Neural progenitor cell (in vitro differentiated cells): ENCODE results near the gene TMUB1. TPM values are rescaled to one million over a fixed set of nuclear protein-coding genes. Genes with fewer than 3 reads are reported as not detected.

Source experiments
- DNase-seq: peaks from one replicate; pipeline ENCODE4 v3.0.0-alpha.2; 2016; ENCODE audit warnings: low spot score
- H2AFZ ChIP-seq: fragments of 200-600 bp; sonication (generic); replicated peaks from 2 replicates; pipeline ENCODE4 v1.6.1; 2016; ENCODE audit warnings: antibody characterized with exemption
- H3F3A ChIP-seq: fragments of 200-600 bp; sonication (generic); 2 replicates; pipeline ENCODE4 v1.6.1; 2016; ENCODE audit warnings: antibody characterized with exemption, low read depth
- H3K27ac ChIP-seq: fragments of 200-600 bp; sonication (generic); 2 replicates; pipeline ENCODE4 v1.5.1; 2016; ENCODE audit warnings: mild to moderate bottlenecking
- H3K27me3 ChIP-seq: fragments of 200-600 bp; sonication (generic); 2 replicates; pipeline ENCODE4 v1.6.1; 2016; ENCODE audit warnings: mild to moderate bottlenecking, moderate library complexity
- H3K36me3 ChIP-seq: fragments of 200-600 bp; sonication (generic); 2 replicates; pipeline ENCODE4 v1.5.1; 2016
- H3K4me1 ChIP-seq: fragments of 200-600 bp; sonication (generic); 2 replicates; pipeline ENCODE4 v1.6.1; 2016; ENCODE audit warnings: mixed run types
- H3K4me2 ChIP-seq: fragments of 200-600 bp; sonication (generic); 2 replicates; pipeline ENCODE4 v1.6.1; 2016
- H3K4me3 ChIP-seq: fragments of 200-600 bp; sonication (generic); 2 replicates; pipeline ENCODE4 v1.5.1; 2016
- H3K79me2 ChIP-seq: fragments of 200-600 bp; sonication (generic); 2 replicates; pipeline ENCODE4 v1.6.1; 2016; ENCODE audit warnings: low read depth
- H3K9ac ChIP-seq: fragments of 200-600 bp; sonication (generic); 2 replicates; pipeline ENCODE4 v1.6.1; 2016
- H3K9me3 ChIP-seq: fragments of 200-600 bp; sonication (generic); 2 replicates; pipeline ENCODE4 v1.5.1; 2016; ENCODE audit warnings: low read depth
- H4K20me1 ChIP-seq: fragments of 200-600 bp; sonication (generic); 2 replicates; pipeline ENCODE4 v1.6.1; 2016; ENCODE audit warnings: low read depth
- H3K27ac Mint-ChIP-seq: 3 replicates; pipeline ENCODE4 v1.8.0; 2021; ENCODE audit warnings: mixed read lengths
- H3K27me3 Mint-ChIP-seq: 2 replicates; pipeline ENCODE4 v1.8.0; 2022; ENCODE audit warnings: low read depth, mild to moderate bottlenecking, inconsistent platforms, moderate library complexity, mixed read lengths; ENCODE audit not compliant: insufficient read depth
- H3K36me3 Mint-ChIP-seq: 3 replicates; pipeline ENCODE4 v1.8.0; 2021; ENCODE audit warnings: mixed read lengths
- H3K4me1 Mint-ChIP-seq: 3 replicates; pipeline ENCODE4 v1.8.0; 2021; ENCODE audit warnings: mixed read lengths
- H3K4me3 Mint-ChIP-seq: 3 replicates; pipeline ENCODE4 v1.8.0; 2021; ENCODE audit warnings: mild to moderate bottlenecking, moderate library complexity, mixed read lengths
- H3K9me3 Mint-ChIP-seq: 3 replicates; pipeline ENCODE4 v1.8.0; 2020; ENCODE audit warnings: mixed read lengths
- EZH2 ChIP-seq: fragments of 200-600 bp; sonication (generic); IDR thresholded peaks from 2 replicates; pipeline ENCODE4 v1.6.1; 2017; ENCODE audit warnings: antibody characterized with exemption, mild to moderate bottlenecking, moderate library complexity
- EZH2phosphoT487 ChIP-seq: fragments of 200-600 bp; sonication (generic); IDR thresholded peaks from 2 replicates; pipeline ENCODE4 v1.6.1; 2017; ENCODE audit warnings: antibody characterized with exemption
- total RNA-seq: library from RNA; depleted of rRNA; stranded (reverse); fragments of >200 nt; gene quantifications from 2 replicates; pipeline ENCODE4 v1.2.3, GENCODE V29; 2015; ENCODE audit warnings: low replicate concordance
- TF ChIP-seq, protein P1 (sequence below): fragments of 200-600 bp; sonication (generic); IDR thresholded peaks from 2 replicates; pipeline ENCODE4 v1.5.1; 2017; ENCODE audit warnings: antibody characterized with exemption, mild to moderate bottlenecking

The TMUB1 gene
- total RNA-seq, 1 donor from 2014 or later = 6.0 TPM

DNA sequence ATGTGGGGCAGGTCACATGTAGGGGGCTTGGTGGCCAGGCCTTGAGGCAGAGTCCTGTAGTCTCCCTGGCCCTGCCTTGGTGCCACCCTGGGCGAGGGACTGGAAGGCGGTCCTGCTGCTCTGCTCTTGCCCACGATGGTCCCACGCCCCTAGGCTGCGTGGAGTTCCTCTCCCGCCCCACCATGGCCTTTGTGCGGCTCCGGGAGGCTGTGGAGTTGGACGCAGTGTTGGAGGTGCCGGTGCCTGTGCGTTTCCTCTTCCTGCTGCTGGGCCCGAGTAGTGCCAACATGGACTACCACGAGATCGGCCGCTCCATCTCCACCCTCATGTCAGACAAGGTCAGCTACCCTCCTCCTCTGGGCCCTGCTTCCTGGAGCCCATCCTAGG lies 12.7 kb downstream of the TMUB1 start:
- Histone ChIP-seq H3K4me2 (no peak overlapping the region), H3K9ac (no peak overlapping the region), H3K36me3 (no peaks in the 10 kb centered on the region), H3K4me1 (no peaks in the 10 kb centered on the region), H3F3A (no peaks in the 10 kb centered on the region), H3K4me3 (no peak overlapping the region), H3K27me3 (no peaks in the 10 kb centered on the region), H3K27ac (no peak overlapping the region), H3K9me3 (no peaks in the 10 kb centered on the region), H4K20me1 (no peaks in the 10 kb centered on the region), H2AFZ (no peak overlapping the region), H3K79me2 (no peaks in the 10 kb centered on the region)
- H3K4me3 Mint-ChIP-seq = no peak overlapping the region
- peaks cover 5% of the 10 kb centered on the region for H3K27me3 Mint-ChIP-seq
- peaks cover 13% of the 10 kb centered on the region for H3K36me3 Mint-ChIP-seq
- no peak overlapping the region for H3K27ac Mint-ChIP-seq
- peaks cover 2% of the 10 kb centered on the region for H3K4me1 Mint-ChIP-seq
- no peak for TF ChIP-seq EZH2
- no peak for TF ChIP-seq EZH2phosphoT487
- TF ChIP-seq, protein P1, sequence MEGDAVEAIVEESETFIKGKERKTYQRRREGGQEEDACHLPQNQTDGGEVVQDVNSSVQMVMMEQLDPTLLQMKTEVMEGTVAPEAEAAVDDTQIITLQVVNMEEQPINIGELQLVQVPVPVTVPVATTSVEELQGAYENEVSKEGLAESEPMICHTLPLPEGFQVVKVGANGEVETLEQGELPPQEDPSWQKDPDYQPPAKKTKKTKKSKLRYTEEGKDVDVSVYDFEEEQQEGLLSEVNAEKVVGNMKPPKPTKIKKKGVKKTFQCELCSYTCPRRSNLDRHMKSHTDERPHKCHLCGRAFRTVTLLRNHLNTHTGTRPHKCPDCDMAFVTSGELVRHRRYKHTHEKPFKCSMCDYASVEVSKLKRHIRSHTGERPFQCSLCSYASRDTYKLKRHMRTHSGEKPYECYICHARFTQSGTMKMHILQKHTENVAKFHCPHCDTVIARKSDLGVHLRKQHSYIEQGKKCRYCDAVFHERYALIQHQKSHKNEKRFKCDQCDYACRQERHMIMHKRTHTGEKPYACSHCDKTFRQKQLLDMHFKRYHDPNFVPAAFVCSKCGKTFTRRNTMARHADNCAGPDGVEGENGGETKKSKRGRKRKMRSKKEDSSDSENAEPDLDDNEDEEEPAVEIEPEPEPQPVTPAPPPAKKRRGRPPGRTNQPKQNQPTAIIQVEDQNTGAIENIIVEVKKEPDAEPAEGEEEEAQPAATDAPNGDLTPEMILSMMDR = no peak
- no peaks in the 10 kb centered on the region for H3K9me3 Mint-ChIP-seq
- no peak for DNase-seq

DNA sequence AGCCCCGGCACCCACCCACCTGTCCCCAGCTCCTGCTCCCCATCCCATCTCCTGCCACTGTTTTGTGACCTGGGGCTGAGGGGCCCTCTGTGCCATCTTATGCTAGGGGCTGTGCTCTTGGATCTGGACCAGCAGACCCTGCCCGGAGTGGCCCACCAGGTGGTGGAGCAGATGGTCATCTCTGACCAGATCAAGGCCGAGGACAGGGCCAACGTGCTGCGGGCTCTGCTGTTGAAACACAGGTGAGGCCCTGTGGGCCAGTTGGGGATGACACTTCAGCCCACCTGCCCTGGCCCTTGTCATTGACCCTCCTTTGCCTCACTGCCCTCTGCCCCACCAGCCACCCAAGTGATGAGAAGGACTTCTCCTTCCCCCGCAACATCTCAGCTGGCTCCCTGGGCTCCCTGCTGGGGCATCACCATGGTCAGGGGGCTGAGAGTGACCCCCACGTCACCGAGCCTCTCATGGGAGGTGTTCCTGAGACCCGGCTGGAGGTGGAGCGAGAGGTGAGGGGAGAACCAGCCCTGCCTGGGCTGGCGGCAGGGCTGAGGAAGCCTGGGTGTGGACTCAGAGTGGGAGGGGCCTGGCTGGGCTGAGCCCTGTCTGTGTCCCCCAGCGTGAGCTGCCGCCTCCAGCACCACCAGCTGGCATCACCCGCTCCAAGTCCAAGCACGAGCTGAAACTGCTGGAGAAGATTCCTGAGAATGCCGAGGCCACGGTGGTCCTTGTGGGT lies 13.3 kb downstream of the TMUB1 start:
- Histone ChIP-seq H3F3A (no peaks in the 10 kb centered on the region), H3K9me3 (no peaks in the 10 kb centered on the region), H2AFZ (no peak overlapping the region), H3K27ac (no peak overlapping the region), H3K4me3 (no peak overlapping the region), H3K79me2 (no peaks in the 10 kb centered on the region), H4K20me1 (peaks cover 5% of the 10 kb centered on the region), H3K36me3 (no peaks in the 10 kb centered on the region), H3K9ac (no peak overlapping the region), H3K27me3 (no peaks in the 10 kb centered on the region), H3K4me1 (no peaks in the 10 kb centered on the region), H3K4me2 (no peak overlapping the region)
- TF ChIP-seq EZH2phosphoT487 (no peak), EZH2 (no peak)
- TF ChIP-seq, protein P1 = no peak
- Mint-ChIP-seq H3K4me3 (no peak overlapping the region), H3K27ac (no peak overlapping the region), H3K27me3 (peaks cover 3% of the 10 kb centered on the region), H3K9me3 (no peaks in the 10 kb centered on the region), H3K36me3 (peaks cover 11% of the 10 kb centered on the region), H3K4me1 (peaks cover 2% of the 10 kb centered on the region)
- no peak for DNase-seq

DNA sequence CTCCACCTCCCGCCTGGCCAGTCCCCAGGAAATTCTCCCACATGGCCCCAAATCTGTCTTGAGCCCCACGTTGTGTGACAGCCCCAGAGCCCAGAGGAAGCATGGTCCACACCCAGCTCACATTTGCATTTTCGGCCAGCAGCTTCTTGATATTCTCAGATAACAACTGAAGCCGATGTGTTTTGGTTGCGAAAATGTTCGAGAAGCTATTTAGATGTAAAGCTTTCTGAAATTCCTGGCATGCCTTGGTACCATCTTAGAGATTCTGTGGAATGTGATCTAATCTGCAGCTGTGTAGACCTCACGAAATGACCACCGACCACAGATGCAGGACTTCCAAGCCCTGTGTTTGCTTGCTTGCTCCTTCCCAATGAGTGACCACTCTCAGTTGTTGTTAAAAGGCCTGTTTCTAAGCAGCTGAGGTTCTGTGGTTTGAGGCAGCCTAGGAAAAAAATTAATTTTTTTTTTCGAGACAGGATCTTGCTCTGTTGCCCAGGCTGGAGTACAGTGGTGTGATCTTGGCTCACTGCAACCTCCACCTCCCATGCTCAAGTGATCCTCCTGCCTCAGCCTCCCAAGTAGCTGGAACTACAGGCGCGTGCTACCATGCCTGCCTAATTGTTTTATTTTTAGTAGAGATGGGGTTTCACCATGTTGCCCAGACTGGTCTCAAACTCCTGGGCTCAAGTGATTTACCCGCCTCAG lies 15.1 kb downstream of the TMUB1 start:
- Histone ChIP-seq H3F3A (peaks cover 1% of the 10 kb centered on the region), H3K9me3 (no peaks in the 10 kb centered on the region), H3K79me2 (no peaks in the 10 kb centered on the region), H3K27ac (no peak overlapping the region), H2AFZ (no peak overlapping the region), H4K20me1 (peaks cover 21% of the 10 kb centered on the region), H3K4me2 (no peak overlapping the region), H3K27me3 (peaks cover 2% of the 10 kb centered on the region), H3K4me3 (no peak overlapping the region), H3K4me1 (no peaks in the 10 kb centered on the region), H3K36me3 (no peaks in the 10 kb centered on the region), H3K9ac (no peak overlapping the region)
- Mint-ChIP-seq H3K36me3 (peaks cover 11% of the 10 kb centered on the region), H3K4me3 (no peak overlapping the region), H3K4me1 (peaks cover 2% of the 10 kb centered on the region), H3K9me3 (no peaks in the 10 kb centered on the region), H3K27me3 (peaks cover 2% of the 10 kb centered on the region), H3K27ac (no peak overlapping the region)
- no peak for TF ChIP-seq EZH2phosphoT487
- TF ChIP-seq EZH2 = no peak
- TF ChIP-seq, protein P1 = no peak
- DNase-seq = no peak
